Stimulated activated CD4-positive, alpha-beta T cell treated with anti-CD3 and anti-CD28 coated beads, Interleukin-15, amount 100 ng/mL, for 1 hour (primary cell): ENCODE results near the gene EDC3.
"Not testable (repeated sequence)": the region's sequence is repeated elsewhere in the genome, so short reads cannot be mapped to it uniquely, and the experiment has no call there.

Experiments used
- DNase-seq, 2 donors: peaks; one replicate each; pipeline ENCODE4 v3.0.0-alpha.2; 2020; ENCODE audit warnings: low read depth in 1 of 2, low spot score in 1 of 2

Gene EDC3

GRCh38 chr15:74612677-74613076 lies 83.1 kb downstream of the EDC3 start:
- no peak for DNase-seq

- DNase-seq: no peak
These were observed 84.0 kb downstream of the EDC3 start for GRCh38 chr15:74611834-74612233.

GRCh38 chr15:74611341-74611740 lies 84.5 kb downstream of the EDC3 start:
- no peak for DNase-seq

- no peak for DNase-seq
These were observed 85.4 kb downstream of the EDC3 start for GRCh38 chr15:74610302-74610951.

- no peak for DNase-seq
These were observed 85.9 kb downstream of the EDC3 start for GRCh38 chr15:74609938-74610301.

GRCh38 chr15:74608786-74609185 lies 87.0 kb downstream of the EDC3 start:
- DNase-seq: no peak

GRCh38 chr15:74605795-74606150 lies 90.1 kb downstream of the EDC3 start:
- DNase-seq: no peak

GRCh38 chr15:74604983-74605794 lies 90.6 kb downstream of the EDC3 start:
- no peak for DNase-seq

- no peak for DNase-seq
These were observed 91.8 kb downstream of the EDC3 start for GRCh38 chr15:74603789-74604705.

GRCh38 chr15:74603026-74603788 lies 92.6 kb downstream of the EDC3 start:
- DNase-seq: no peak

GRCh38 chr15:74599156-74599555 lies 96.7 kb downstream of the EDC3 start:
- no peak for DNase-seq

- peak; percentile 75 to 82 for DNase-seq
These were observed 97.5 kb downstream of the EDC3 start for GRCh38 chr15:74598126-74598842.

- DNase-seq: not testable (repeated sequence)
These were observed 98.6 kb downstream of the EDC3 start for GRCh38 chr15:74597146-74597705.

GRCh38 chr15:74596736-74597135 lies 99.1 kb downstream of the EDC3 start:
- not testable (repeated sequence) for DNase-seq

- no peak for DNase-seq
These were observed 100.6 kb downstream of the EDC3 start for GRCh38 chr15:74595271-74595670.

- no peak for DNase-seq
These were observed 101.4 kb downstream of the EDC3 start for GRCh38 chr15:74594455-74594854.

- no peak for DNase-seq
These were observed 102.7 kb downstream of the EDC3 start for GRCh38 chr15:74593122-74593521.

GRCh38 chr15:74592222-74592621 lies 103.6 kb downstream of the EDC3 start:
- DNase-seq: no peak

- DNase-seq: no peak
These were observed 106.0 kb downstream of the EDC3 start for GRCh38 chr15:74589826-74590225.

- DNase-seq: no peak
These were observed 110.0 kb downstream of the EDC3 start for GRCh38 chr15:74585857-74586256.
